PFSK-1 (cell line): ENCODE data around the gene PHAF1.

ENCODE experiments used
- POLR2AphosphoS5 ChIP-seq: IDR thresholded peaks from 2 replicates; pipeline ENCODE4 v1.6.1; 2012; ENCODE audit warnings: low read depth, mild to moderate bottlenecking, control low read depth, low read length, moderate library complexity
- SIN3A ChIP-seq: IDR thresholded peaks from 2 replicates; pipeline ENCODE4 v1.6.1; 2012; ENCODE audit warnings: mild to moderate bottlenecking, low read length, moderate library complexity, borderline replicate concordance; ENCODE audit not compliant: insufficient read depth
- TAF1 ChIP-seq: IDR thresholded peaks from 2 replicates; pipeline ENCODE4 v1.6.1; 2012; ENCODE audit warnings: low read length, control low read depth, borderline replicate concordance; ENCODE audit not compliant: insufficient read depth
- TF ChIP-seq, protein P1 (sequence below), 2 experiments: IDR thresholded peaks; 2 replicates each; pipeline versions ENCODE4 v1.6.1 to v1.8.0; 2011 to 2012; ENCODE audit warnings: low read depth in 2 of 2, low read length in 2 of 2, control low read depth in 1 of 2, inconsistent platforms in 1 of 2, mild to moderate bottlenecking in 1 of 2, moderate library complexity in 1 of 2; ENCODE audit not compliant: insufficient read depth in 1 of 2

GRCh38 chr16:67149276-67150046 is 39.7 kb downstream of the PHAF1 start:
- TF ChIP-seq SIN3A (no peak), TAF1 (no peak), POLR2AphosphoS5 (no peak)
- TF ChIP-seq, protein P1, sequence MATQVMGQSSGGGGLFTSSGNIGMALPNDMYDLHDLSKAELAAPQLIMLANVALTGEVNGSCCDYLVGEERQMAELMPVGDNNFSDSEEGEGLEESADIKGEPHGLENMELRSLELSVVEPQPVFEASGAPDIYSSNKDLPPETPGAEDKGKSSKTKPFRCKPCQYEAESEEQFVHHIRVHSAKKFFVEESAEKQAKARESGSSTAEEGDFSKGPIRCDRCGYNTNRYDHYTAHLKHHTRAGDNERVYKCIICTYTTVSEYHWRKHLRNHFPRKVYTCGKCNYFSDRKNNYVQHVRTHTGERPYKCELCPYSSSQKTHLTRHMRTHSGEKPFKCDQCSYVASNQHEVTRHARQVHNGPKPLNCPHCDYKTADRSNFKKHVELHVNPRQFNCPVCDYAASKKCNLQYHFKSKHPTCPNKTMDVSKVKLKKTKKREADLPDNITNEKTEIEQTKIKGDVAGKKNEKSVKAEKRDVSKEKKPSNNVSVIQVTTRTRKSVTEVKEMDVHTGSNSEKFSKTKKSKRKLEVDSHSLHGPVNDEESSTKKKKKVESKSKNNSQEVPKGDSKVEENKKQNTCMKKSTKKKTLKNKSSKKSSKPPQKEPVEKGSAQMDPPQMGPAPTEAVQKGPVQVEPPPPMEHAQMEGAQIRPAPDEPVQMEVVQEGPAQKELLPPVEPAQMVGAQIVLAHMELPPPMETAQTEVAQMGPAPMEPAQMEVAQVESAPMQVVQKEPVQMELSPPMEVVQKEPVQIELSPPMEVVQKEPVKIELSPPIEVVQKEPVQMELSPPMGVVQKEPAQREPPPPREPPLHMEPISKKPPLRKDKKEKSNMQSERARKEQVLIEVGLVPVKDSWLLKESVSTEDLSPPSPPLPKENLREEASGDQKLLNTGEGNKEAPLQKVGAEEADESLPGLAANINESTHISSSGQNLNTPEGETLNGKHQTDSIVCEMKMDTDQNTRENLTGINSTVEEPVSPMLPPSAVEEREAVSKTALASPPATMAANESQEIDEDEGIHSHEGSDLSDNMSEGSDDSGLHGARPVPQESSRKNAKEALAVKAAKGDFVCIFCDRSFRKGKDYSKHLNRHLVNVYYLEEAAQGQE (IDR thresholded peaks at IDR 0.05; ENCODE audit: insufficient read depth in 1 of 2, low read depth in 2 of 2, low read length in 2 of 2) = no peak
